Right atrium auricular region (tissue), 2 donors: Measurements from ENCODE around the gene TM4SF20. TPM values are rescaled to one million over a fixed set of nuclear protein-coding genes. Genes with fewer than 3 reads are reported as not detected.

Experiments used
- DNase-seq: peaks from one replicate; pipeline ENCODE4 v3.0.0-alpha.2; 2019; ENCODE audit warnings: low spot score
- H3K27ac ChIP-seq, 2 donors: fragments of 200-600 bp; sonication (generic); 1 replicate in 1 of 2; 2 replicates in 1 of 2; pipeline ENCODE4 v1.5.1; 2016 to 2019
- H3K27me3 ChIP-seq, 2 donors: fragments of 200-600 bp; sonication (generic); one replicate each; pipeline versions ENCODE4 v1.5.1 to v1.6.0; 2017 to 2019
- H3K36me3 ChIP-seq: fragments of 200-600 bp; sonication (generic); one replicate; pipeline ENCODE4 v1.5.1; 2016
- H3K4me1 ChIP-seq, 2 donors: fragments of 200-600 bp; sonication (generic); one replicate each; pipeline versions ENCODE4 v1.5.1 to v1.6.0; 2017 to 2019
- H3K4me3 ChIP-seq, 2 donors: fragments of 200-600 bp; sonication (generic); 1 replicate in 1 of 2; 2 replicates in 1 of 2; pipeline ENCODE4 v1.5.1; 2017 to 2019; ENCODE audit warnings: mild to moderate bottlenecking in 1 of 2, moderate library complexity in 1 of 2
- H3K9me3 ChIP-seq, 2 donors: fragments of 200-600 bp; sonication (generic); one replicate each; pipeline ENCODE4 v1.5.1; 2019
- CTCF ChIP-seq, 2 donors: fragments of 200-600 bp; sonication (generic); IDR thresholded peaks; one replicate each; pipeline ENCODE4 v1.5.1; 2019; ENCODE audit warnings: antibody characterized with exemption in 2 of 2
- total RNA-seq, 2 donors: library from RNA; depleted of rRNA; stranded (reverse); fragments of >200 nt; gene quantifications; one replicate each; pipeline ENCODE4 v1.1.0, GENCODE V29; 2016

TM4SF20 gene
- total RNA-seq, 2 donors from 2014 or later = not detected

- Histone ChIP-seq H3K4me3 (no peak overlapping the region), H3K27me3 (no peaks in the 10 kb centered on the region), H3K9me3 (no peaks in the 10 kb centered on the region), H3K4me1 (no peaks in the 10 kb centered on the region), H3K27ac (no peak overlapping the region), H3K36me3 (peaks cover 44% of the 10 kb centered on the region)
- no peak for DNase-seq
- no peak for TF ChIP-seq CTCF (IDR thresholded peaks at IDR 0.05)
Observed at GRCh38 chr2:227339098-227339599, 40.0 kb downstream of the TM4SF20 start.

- peaks cover 55% of the 10 kb centered on the region for H3K36me3 ChIP-seq
- no peak overlapping the region for H3K4me3 ChIP-seq
- H3K4me1 ChIP-seq = no peaks in the 10 kb centered on the region
- H3K27me3 ChIP-seq = no peaks in the 10 kb centered on the region
- H3K27ac ChIP-seq = no peak overlapping the region
- no peak for DNase-seq
- TF ChIP-seq CTCF (IDR thresholded peaks at IDR 0.05) = no peak
- H3K9me3 ChIP-seq = no peaks in the 10 kb centered on the region
Observed at GRCh38 chr2:227337442-227337841, 41.7 kb downstream of the TM4SF20 start.

GRCh38 chr2:227335713-227336112, 43.4 kb downstream of the TM4SF20 start:
- no peaks in the 10 kb centered on the region for H3K4me1 ChIP-seq
- DNase-seq = no peak
- H3K9me3 ChIP-seq = no peaks in the 10 kb centered on the region
- H3K27ac ChIP-seq = no peak overlapping the region
- no peaks in the 10 kb centered on the region for H3K27me3 ChIP-seq
- H3K36me3 ChIP-seq = peaks cover 59% of the 10 kb centered on the region
- TF ChIP-seq CTCF (IDR thresholded peaks at IDR 0.05) = no peak
- H3K4me3 ChIP-seq = no peak overlapping the region

GRCh38 chr2:227326783-227327182, 52.3 kb downstream of the TM4SF20 start:
- no peak for TF ChIP-seq CTCF (IDR thresholded peaks at IDR 0.05)
- Histone ChIP-seq H3K4me1 (peaks cover 0 to 21% of the 10 kb centered on the region in 2 donors), H3K4me3 (no peak overlapping the region), H3K27ac (no peak overlapping the region), H3K9me3 (no peaks in the 10 kb centered on the region), H3K27me3 (no peaks in the 10 kb centered on the region), H3K36me3 (peaks cover 6% of the 10 kb centered on the region)
- DNase-seq = no peak

GRCh38 chr2:227325839-227326195, 53.3 kb downstream of the TM4SF20 start:
- TF ChIP-seq CTCF (IDR thresholded peaks at IDR 0.05) = no peak
- DNase-seq = no peak

More at GRCh38 chr2:227325839-227326195, 53.3 kb downstream of the TM4SF20 start:
- Histone ChIP-seq H3K4me3 (peak overlapping the region; percentile 87 to 98), H3K27me3 (no peaks in the 10 kb centered on the region), H3K36me3 (peaks cover 6% of the 10 kb centered on the region), H3K9me3 (no peaks in the 10 kb centered on the region), H3K4me1 (peaks cover 0 to 21% of the 10 kb centered on the region in 2 donors), H3K27ac (peak overlapping the region; percentile 90 to 97)
